ENCODE data around the gene NPY5R. TPM values are rescaled to one million over a fixed set of nuclear protein-coding genes. Genes with fewer than 3 reads are reported as not detected.

Gene NPY5R
- total and polyA plus RNA-seq, 2 donors (not counting 1 experiment from before 2014, with no cell fraction given) = not detected

DNA sequence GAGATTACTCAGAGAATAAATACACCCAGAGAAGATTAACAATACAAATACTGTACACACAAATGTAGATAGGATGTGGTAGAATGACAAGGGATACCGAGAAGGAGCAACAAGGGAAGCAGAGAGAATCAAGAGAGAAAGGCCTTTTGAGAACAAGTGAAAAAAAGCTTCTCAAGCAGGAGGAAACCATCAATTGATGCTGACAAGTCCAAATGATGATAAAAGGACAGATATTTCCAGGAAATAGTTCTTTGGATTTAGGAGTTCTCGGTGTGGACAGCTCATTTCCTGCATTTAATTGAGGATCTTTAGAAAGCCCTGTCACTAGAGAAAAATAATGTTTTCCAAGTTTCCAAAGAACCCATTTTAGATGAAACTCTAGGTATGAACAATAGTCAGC, 48.1 kb downstream of the NPY5R start:
- Histone ChIP-seq H3K27ac (ENCODE audit: low read length in 2 of 2) (no peak overlapping the region), H3K9ac (ENCODE audit: low read length) (no peak overlapping the region), H2AFZ (ENCODE audit: insufficient read depth, low read depth, low read length, poor library complexity, severe bottlenecking) (no peak overlapping the region), H4K20me1 (ENCODE audit: control insufficient read depth, insufficient read depth, low read length, poor library complexity, severe bottlenecking) (no peaks in the 10 kb centered on the region), H3K9me3 (ENCODE audit: control extremely low read depth in 1 of 3, control insufficient read depth in 2 of 3, insufficient read depth in 1 of 3, low read length in 2 of 3) (no peaks in the 10 kb centered on the region), H3K4me2 (replicated peaks; ENCODE audit: low read depth, low read length, poor library complexity, severe bottlenecking) (no peak overlapping the region), H3K4me3 (ENCODE audit: control extremely low read depth in 1 of 5, extremely low read depth in 1 of 5, insufficient read depth in 1 of 5, low read depth in 2 of 5, low read length in 4 of 5) (no peak overlapping the region), H3K36me3 (replicated peaks in 1 of 2; ENCODE audit: control extremely low read depth in 1 of 2, control insufficient read depth in 1 of 2, extremely low read depth in 1 of 2, insufficient read depth in 2 of 2, low read length in 1 of 2) (no peaks in the 10 kb centered on the region), H3K4me1 (ENCODE audit: control insufficient read depth in 2 of 2, insufficient read depth in 2 of 2, low read length in 2 of 2) (no peaks in the 10 kb centered on the region), H3K27me3 (replicated peaks in 1 of 4; ENCODE audit: control extremely low read depth in 1 of 4, control insufficient read depth in 3 of 4, insufficient read depth in 4 of 4, low read length in 3 of 4) (no peaks in the 10 kb centered on the region), H3K79me2 (ENCODE audit: control insufficient read depth, insufficient read depth, low read length) (no peaks in the 10 kb centered on the region)
- DNase-seq (no peak), ATAC-seq (ENCODE audit: low read depth) (no peak)
- ChIA-PET POLR2A (no interaction called here), CTCF (no interaction called here)
- intact Hi-C loops (cut with micrococcal nuclease) = no loop called here
- TF ChIP-seq EZH2 (IDR thresholded peaks at IDR 0.05; ENCODE audit: borderline replicate concordance, insufficient read depth, low read depth, low read length, poor library complexity, severe bottlenecking) = no peak
- TF ChIP-seq, protein P1, sequence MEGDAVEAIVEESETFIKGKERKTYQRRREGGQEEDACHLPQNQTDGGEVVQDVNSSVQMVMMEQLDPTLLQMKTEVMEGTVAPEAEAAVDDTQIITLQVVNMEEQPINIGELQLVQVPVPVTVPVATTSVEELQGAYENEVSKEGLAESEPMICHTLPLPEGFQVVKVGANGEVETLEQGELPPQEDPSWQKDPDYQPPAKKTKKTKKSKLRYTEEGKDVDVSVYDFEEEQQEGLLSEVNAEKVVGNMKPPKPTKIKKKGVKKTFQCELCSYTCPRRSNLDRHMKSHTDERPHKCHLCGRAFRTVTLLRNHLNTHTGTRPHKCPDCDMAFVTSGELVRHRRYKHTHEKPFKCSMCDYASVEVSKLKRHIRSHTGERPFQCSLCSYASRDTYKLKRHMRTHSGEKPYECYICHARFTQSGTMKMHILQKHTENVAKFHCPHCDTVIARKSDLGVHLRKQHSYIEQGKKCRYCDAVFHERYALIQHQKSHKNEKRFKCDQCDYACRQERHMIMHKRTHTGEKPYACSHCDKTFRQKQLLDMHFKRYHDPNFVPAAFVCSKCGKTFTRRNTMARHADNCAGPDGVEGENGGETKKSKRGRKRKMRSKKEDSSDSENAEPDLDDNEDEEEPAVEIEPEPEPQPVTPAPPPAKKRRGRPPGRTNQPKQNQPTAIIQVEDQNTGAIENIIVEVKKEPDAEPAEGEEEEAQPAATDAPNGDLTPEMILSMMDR (IDR thresholded peaks at IDR 0.05) = no peak
- H3K4me1 Mint-ChIP-seq = no peaks in the 10 kb centered on the region
- H3K9me3 Mint-ChIP-seq (ENCODE audit: insufficient read depth) = no peaks in the 10 kb centered on the region
- WGBS (ENCODE audit: insufficient coverage) = 56% methylated on average over 1 of the region's 2 CpGs
- no peak overlapping the region for H3K4me3 Mint-ChIP-seq
- no peak overlapping the region for H3K27ac Mint-ChIP-seq
- peaks cover 9% of the 10 kb centered on the region for H3K27me3 Mint-ChIP-seq

DNA sequence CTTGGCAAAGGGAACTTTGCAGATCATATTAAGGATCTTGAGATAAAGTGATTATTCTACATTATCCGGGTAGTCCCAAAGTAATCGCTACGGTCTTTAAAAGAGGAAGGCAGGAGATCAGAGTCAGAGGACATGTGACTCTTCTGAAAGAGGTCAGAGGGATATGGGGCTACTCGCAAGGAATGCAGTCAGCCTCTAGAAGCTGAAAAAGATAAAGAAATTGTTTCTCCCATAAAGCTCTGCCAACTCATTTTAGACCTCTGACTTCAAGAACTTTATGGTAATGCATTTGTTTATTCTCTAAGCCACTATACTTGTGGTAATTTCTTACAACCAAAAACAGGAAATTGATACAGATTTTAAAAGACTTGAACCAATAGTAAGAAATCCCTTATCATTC, 48.6 kb downstream of the NPY5R start:
- H3K36me3 ChIP-seq (replicated peaks in 1 of 2; ENCODE audit: control extremely low read depth in 1 of 2, control insufficient read depth in 1 of 2, extremely low read depth in 1 of 2, insufficient read depth in 2 of 2, low read length in 1 of 2) = no peaks in the 10 kb centered on the region
- H3K4me1 ChIP-seq (ENCODE audit: control insufficient read depth in 2 of 2, insufficient read depth in 2 of 2, low read length in 2 of 2) = no peaks in the 10 kb centered on the region
- H3K9me3 ChIP-seq (ENCODE audit: control extremely low read depth in 1 of 3, control insufficient read depth in 2 of 3, insufficient read depth in 1 of 3, low read length in 2 of 3) = no peaks in the 10 kb centered on the region
- WGBS (ENCODE audit: insufficient coverage) = 70% methylated on average over 3 of the region's 4 CpGs
- Mint-ChIP-seq H3K27me3 (peaks cover 9% of the 10 kb centered on the region), H3K9me3 (ENCODE audit: insufficient read depth) (no peaks in the 10 kb centered on the region), H3K4me1 (no peaks in the 10 kb centered on the region), H3K27ac (no peak overlapping the region), H3K4me3 (no peak overlapping the region)
- no peaks in the 10 kb centered on the region for H4K20me1 ChIP-seq (ENCODE audit: control insufficient read depth, insufficient read depth, low read length, poor library complexity, severe bottlenecking)
- no peak overlapping the region for H2AFZ ChIP-seq (ENCODE audit: insufficient read depth, low read depth, low read length, poor library complexity, severe bottlenecking)
- no peak for ATAC-seq (ENCODE audit: low read depth)
- POLR2A ChIA-PET = no interaction called here
- no peak for DNase-seq
- no peaks in the 10 kb centered on the region for H3K27me3 ChIP-seq (replicated peaks in 1 of 4; ENCODE audit: control extremely low read depth in 1 of 4, control insufficient read depth in 3 of 4, insufficient read depth in 4 of 4, low read length in 3 of 4)
- TF ChIP-seq, protein P1 (IDR thresholded peaks at IDR 0.05) = no peak
- no peak for TF ChIP-seq EZH2 (IDR thresholded peaks at IDR 0.05; ENCODE audit: borderline replicate concordance, insufficient read depth, low read depth, low read length, poor library complexity, severe bottlenecking)
- no peak overlapping the region for H3K9ac ChIP-seq (ENCODE audit: low read length)
- H3K4me3 ChIP-seq (ENCODE audit: control extremely low read depth in 1 of 5, extremely low read depth in 1 of 5, insufficient read depth in 1 of 5, low read depth in 2 of 5, low read length in 4 of 5) = no peak overlapping the region
- intact Hi-C loops (cut with micrococcal nuclease) = no loop called here
- no peak overlapping the region for H3K4me2 ChIP-seq (replicated peaks; ENCODE audit: low read depth, low read length, poor library complexity, severe bottlenecking)
- no peak overlapping the region for H3K27ac ChIP-seq (ENCODE audit: low read length in 2 of 2)
- CTCF ChIA-PET = no interaction called here
- no peaks in the 10 kb centered on the region for H3K79me2 ChIP-seq (ENCODE audit: control insufficient read depth, insufficient read depth, low read length)

Measured in B cell (primary cell).